ENCODE data around the gene GCFC2.
"Not testable (repeated sequence)": the region's sequence is repeated elsewhere in the genome, so short reads cannot be mapped to it uniquely, and the experiment has no call there.

GCFC2 gene

GRCh38 chr2:75707901-75708300 lies 2.8 kb downstream of the GCFC2 start:
- DNase-seq (ENCODE audit: low spot score) = no peak
- no peak for TF ChIP-seq CTCF (IDR thresholded peaks at IDR 0.05; ENCODE audit: extremely low read depth, missing control alignments)

- TF ChIP-seq CTCF (IDR thresholded peaks at IDR 0.05; ENCODE audit: extremely low read depth, missing control alignments) = no peak
- DNase-seq (ENCODE audit: low spot score) = no peak
These were observed 4.8 kb downstream of the GCFC2 start for GRCh38 chr2:75705921-75706320.

- TF ChIP-seq CTCF (IDR thresholded peaks at IDR 0.05; ENCODE audit: extremely low read depth, missing control alignments) = no peak
- DNase-seq (ENCODE audit: low spot score) = no peak
These were observed 7.0 kb downstream of the GCFC2 start for GRCh38 chr2:75703589-75704287.

GRCh38 chr2:75702593-75702992 lies 8.1 kb downstream of the GCFC2 start:
- DNase-seq (ENCODE audit: low spot score) = no peak
- TF ChIP-seq CTCF (IDR thresholded peaks at IDR 0.05; ENCODE audit: extremely low read depth, missing control alignments) = no peak

- no peak for TF ChIP-seq CTCF (IDR thresholded peaks at IDR 0.05; ENCODE audit: extremely low read depth, missing control alignments)
- DNase-seq (ENCODE audit: low spot score) = no peak
These were observed 11.8 kb downstream of the GCFC2 start for GRCh38 chr2:75698918-75699317.

- no peak for DNase-seq (ENCODE audit: low spot score)
- TF ChIP-seq CTCF (IDR thresholded peaks at IDR 0.05; ENCODE audit: extremely low read depth, missing control alignments) = no peak
These were observed 22.5 kb downstream of the GCFC2 start for GRCh38 chr2:75688196-75688595.

GRCh38 chr2:75683430-75683829 lies 27.3 kb downstream of the GCFC2 start:
- DNase-seq (ENCODE audit: low spot score) = not testable (repeated sequence)

- no peak for DNase-seq (ENCODE audit: low spot score)
- TF ChIP-seq CTCF (IDR thresholded peaks at IDR 0.05; ENCODE audit: extremely low read depth, missing control alignments) = no peak
These were observed 30.3 kb downstream of the GCFC2 start for GRCh38 chr2:75680402-75680801.

Data from GM20000 (cell line).